22Rv1 (cell line): Measurements from ENCODE around the gene MANSC4.

Experiments used
- H3K27ac ChIP-seq: fragments of 450-650 bp; 2 replicates; pipeline ENCODE4 v1.5.1; 2017
- ZFX ChIP-seq: fragments of 450-650 bp; IDR thresholded peaks from 2 replicates; pipeline ENCODE4 v1.6.1; 2017; ENCODE audit warnings: antibody characterized with exemption, borderline replicate concordance
- TF ChIP-seq, protein P1 (sequence below): fragments of 450-650 bp; IDR thresholded peaks from 2 replicates; pipeline ENCODE4 v1.5.1; 2017; ENCODE audit warnings: mild to moderate bottlenecking

The MANSC4 gene

GRCh38 chr12:27772328-27773049 lies 7.5 kb downstream of the MANSC4 start:
- TF ChIP-seq ZFX = no peak
- TF ChIP-seq, protein P1, sequence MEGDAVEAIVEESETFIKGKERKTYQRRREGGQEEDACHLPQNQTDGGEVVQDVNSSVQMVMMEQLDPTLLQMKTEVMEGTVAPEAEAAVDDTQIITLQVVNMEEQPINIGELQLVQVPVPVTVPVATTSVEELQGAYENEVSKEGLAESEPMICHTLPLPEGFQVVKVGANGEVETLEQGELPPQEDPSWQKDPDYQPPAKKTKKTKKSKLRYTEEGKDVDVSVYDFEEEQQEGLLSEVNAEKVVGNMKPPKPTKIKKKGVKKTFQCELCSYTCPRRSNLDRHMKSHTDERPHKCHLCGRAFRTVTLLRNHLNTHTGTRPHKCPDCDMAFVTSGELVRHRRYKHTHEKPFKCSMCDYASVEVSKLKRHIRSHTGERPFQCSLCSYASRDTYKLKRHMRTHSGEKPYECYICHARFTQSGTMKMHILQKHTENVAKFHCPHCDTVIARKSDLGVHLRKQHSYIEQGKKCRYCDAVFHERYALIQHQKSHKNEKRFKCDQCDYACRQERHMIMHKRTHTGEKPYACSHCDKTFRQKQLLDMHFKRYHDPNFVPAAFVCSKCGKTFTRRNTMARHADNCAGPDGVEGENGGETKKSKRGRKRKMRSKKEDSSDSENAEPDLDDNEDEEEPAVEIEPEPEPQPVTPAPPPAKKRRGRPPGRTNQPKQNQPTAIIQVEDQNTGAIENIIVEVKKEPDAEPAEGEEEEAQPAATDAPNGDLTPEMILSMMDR = no peak
- H3K27ac ChIP-seq = no peak overlapping the region

GRCh38 chr12:27771481-27772327 lies 8.3 kb downstream of the MANSC4 start:
- H3K27ac ChIP-seq = no peak overlapping the region
- TF ChIP-seq ZFX = no peak
- TF ChIP-seq, protein P1 = no peak

- H3K27ac ChIP-seq = no peak overlapping the region
- TF ChIP-seq, protein P1 = no peak
- no peak for TF ChIP-seq ZFX
Observed at GRCh38 chr12:27769142-27769673, 10.8 kb downstream of the MANSC4 start.

GRCh38 chr12:27766587-27766986 lies 13.4 kb downstream of the MANSC4 start:
- no peak overlapping the region for H3K27ac ChIP-seq
- TF ChIP-seq, protein P1 = no peak
- TF ChIP-seq ZFX = no peak

DNA sequence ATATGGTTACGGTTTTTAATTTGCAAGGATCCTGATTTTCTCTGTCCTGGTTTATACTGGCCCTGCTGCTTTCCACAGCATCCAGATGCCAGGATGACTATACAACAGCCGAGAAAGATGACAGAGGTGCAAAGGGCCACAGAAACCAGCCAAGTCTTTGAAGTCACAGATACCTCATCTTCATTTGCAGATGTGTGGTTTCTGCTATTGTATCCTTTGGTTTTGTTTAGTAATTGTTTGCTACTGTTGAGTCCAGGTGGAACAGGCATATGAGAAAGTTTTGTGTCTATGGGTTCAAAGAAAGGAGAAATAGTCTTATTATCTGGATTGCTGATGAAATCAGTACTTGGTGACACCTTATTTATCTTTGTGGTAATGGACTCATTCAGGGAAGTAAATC lies 17.3 kb downstream of the MANSC4 start:
- no peak overlapping the region for H3K27ac ChIP-seq
- TF ChIP-seq, protein P1 = no peak
- no peak for TF ChIP-seq ZFX

GRCh38 chr12:27756670-27757195 lies 23.3 kb downstream of the MANSC4 start:
- TF ChIP-seq, protein P1 = no peak
- peak overlapping the region; percentile 3; the same call in 1 of the 2 replicates for H3K27ac ChIP-seq
